Omental fat pad (tissue), 4 donors: Measurements from ENCODE around the gene FGD4. TPM values are rescaled to one million over a fixed set of nuclear protein-coding genes. Genes with fewer than 3 reads are reported as not detected.

Source experiments
- ATAC-seq: fragments of 150-250 bp; one replicate; pipeline ENCODE4 v1.9.1; 2016; ENCODE audit warnings: mild to moderate bottlenecking, moderate library complexity; ENCODE audit not compliant: low FRiP score
- DNase-seq: peaks from one replicate; pipeline ENCODE4 v3.0.0-alpha.2; 2019; ENCODE audit warnings: low spot score
- total RNA-seq, 4 donors: library from RNA; depleted of rRNA; stranded (reverse); fragments of >200 nt; gene quantifications; one replicate each; pipeline ENCODE4 v1.1.0, GENCODE V29; 2016
- TF ChIP-seq, protein P1 (sequence below), 3 donors: fragments of 450-650 bp; IDR thresholded peaks; one replicate each; pipeline ENCODE4 v1.5.1; 2016 to 2017; ENCODE audit warnings: antibody characterized with exemption in 3 of 3, mild to moderate bottlenecking in 3 of 3, moderate library complexity in 2 of 3

FGD4 gene
- total RNA-seq, 4 donors from 2014 or later, result 43.1 to 111 (median 51.5) TPM

DNA sequence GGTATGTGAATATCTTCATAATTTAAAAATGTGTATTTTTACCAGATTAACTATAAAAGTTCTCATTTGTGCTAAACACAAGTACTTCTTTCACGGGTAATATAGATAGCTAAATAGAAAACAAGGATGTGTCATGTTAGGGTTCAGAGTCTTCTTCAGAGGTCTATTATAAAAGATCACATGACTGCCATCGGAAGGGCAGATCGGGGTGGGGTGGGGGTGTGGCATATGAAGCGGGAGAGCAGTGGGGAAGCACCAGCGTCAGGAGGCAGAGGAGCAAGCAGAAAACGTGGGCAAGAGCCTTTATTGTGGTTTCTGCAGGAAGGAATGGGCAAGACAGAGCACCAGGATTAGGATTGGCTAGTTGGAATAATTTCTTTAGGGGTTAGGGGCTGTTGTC is 216.1 kb downstream of the FGD4 start:
- TF ChIP-seq, protein P1, sequence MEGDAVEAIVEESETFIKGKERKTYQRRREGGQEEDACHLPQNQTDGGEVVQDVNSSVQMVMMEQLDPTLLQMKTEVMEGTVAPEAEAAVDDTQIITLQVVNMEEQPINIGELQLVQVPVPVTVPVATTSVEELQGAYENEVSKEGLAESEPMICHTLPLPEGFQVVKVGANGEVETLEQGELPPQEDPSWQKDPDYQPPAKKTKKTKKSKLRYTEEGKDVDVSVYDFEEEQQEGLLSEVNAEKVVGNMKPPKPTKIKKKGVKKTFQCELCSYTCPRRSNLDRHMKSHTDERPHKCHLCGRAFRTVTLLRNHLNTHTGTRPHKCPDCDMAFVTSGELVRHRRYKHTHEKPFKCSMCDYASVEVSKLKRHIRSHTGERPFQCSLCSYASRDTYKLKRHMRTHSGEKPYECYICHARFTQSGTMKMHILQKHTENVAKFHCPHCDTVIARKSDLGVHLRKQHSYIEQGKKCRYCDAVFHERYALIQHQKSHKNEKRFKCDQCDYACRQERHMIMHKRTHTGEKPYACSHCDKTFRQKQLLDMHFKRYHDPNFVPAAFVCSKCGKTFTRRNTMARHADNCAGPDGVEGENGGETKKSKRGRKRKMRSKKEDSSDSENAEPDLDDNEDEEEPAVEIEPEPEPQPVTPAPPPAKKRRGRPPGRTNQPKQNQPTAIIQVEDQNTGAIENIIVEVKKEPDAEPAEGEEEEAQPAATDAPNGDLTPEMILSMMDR (IDR thresholded peaks at IDR 0.05), result no peak
- DNase-seq, result no peak
- ATAC-seq, result no peak

DNA sequence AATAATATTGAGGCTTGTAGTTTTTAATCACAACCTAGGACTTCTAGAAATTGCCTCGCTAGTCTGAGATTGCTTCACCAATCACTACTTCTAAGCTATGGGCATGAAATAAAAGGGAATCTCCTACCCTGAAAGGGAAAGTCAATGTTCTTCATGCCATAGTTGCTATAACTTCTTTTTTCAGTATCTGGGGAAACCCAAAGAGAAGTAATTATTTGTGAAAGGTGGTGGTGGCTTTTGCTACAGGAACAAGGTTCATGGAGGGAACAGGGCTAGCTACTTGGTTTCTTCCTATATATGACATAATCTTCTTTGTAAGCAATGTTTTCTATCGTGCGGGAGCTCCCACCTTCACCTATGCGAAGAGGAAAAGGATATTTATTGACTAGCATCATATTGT is 218.2 kb downstream of the FGD4 start:
- DNase-seq, result no peak
- ATAC-seq, result no peak
- TF ChIP-seq, protein P1 (IDR thresholded peaks at IDR 0.05), result no peak

DNA sequence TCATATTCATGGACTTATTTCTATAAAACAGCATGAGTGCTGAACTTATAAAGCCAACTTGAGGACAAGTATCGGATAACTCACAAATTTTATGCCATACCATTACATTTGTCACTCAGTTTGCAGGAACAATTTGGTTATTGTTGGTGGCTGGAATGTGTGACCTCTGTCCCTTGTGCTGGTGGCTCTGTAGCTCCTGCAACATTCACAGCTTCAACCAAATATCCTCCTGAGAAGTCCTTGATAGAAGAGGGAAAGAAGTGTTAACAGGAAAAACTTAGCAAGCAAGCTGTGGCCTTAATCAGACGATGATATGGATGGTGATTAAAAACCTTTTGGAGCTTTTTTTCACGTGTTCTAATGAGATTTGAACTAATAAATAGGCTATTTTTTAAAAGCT is 218.8 kb downstream of the FGD4 start:
- DNase-seq (no peak), ATAC-seq (no peak)
- TF ChIP-seq, protein P1 (IDR thresholded peaks at IDR 0.05), result no peak

DNA sequence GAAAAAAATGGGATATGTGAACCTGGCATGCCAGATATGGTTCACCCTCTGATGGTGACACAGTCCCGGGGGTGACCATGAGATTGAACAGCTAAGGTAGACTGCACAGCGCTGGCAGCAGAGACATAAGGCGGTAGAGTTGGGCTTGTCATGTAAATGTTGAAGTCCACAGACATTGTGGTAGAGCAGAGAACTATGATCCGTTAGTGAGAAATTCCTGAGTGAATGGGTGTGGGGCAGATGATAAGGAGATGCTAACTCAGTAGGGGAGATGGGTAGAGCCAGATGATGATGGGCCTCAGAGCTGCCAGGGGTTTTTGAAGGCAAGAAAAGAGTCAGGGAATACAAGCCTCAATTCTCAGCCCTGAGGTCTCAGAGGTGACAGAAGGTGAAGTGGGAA is 228.6 kb downstream of the FGD4 start:
- TF ChIP-seq, protein P1 (IDR thresholded peaks at IDR 0.05), result no peak
- DNase-seq, result no peak
- ATAC-seq, result no peak

DNA sequence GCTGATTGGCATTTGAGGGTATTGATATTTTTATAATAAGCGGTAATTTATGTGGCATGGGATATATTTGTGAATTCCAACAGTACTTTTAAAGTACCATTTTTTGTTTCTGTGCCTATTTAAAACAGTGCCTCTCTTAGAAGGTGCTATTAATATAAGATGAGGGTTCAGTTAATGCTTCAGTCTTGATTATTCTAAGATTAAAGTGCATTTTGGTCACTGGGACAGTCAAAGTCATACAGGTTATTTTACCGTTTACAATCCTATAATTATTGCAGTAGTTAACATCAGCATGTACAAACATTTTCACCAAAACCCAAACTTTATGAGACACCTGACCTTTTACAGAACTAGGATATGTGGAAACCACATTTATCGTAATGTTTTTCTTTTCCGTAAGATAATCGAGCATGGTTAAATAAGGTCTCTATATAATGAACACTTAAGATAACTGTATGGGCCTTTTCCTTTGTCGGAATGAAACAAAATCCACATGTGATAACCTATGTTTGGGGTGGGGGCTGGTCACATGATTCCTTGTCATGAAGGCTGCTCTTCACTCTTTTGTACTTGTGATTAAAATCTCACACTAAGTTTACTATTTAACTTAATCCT is 242.0 kb downstream of the FGD4 start:
- ATAC-seq, result no peak
- TF ChIP-seq, protein P1 (IDR thresholded peaks at IDR 0.05), result no peak
- no peak for DNase-seq

DNA sequence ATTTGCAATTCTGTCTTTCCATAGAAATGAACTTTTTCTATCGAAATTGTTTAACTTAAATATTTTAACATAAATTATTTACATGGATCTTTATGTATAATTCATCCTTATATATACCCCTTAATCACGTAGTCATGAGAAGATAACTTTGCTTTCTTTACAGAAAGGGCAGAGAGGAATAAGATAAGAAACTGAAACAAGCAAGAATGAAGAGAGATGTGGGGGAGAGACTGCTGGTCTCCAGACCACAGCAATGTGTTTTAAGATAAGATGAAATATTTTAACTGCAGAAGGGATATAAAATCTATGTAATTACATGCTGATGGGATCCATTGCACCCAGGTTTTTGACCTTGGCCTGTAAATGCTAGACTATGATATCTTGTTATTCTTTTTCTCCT is 245.1 kb downstream of the FGD4 start:
- TF ChIP-seq, protein P1 (IDR thresholded peaks at IDR 0.05), result no peak
- DNase-seq, result no peak
- no peak for ATAC-seq

DNA sequence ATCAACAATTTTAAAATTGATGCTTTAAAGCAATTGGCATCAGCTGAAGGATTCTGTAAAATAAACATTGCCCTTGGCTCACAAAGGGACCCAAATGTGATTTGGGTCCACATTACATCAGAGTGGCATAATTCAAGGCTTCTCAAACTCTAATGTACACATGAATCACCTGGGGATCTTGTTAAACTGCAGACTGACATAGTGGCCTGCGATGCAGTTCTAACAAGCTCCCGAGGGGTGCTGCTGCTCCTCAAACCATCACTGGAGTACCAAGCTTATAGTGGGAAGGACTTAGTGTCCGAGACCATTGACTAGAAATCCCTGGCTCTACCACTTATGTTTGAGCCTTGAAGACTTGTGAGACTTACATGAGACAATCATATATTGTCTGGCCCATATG is 247.9 kb downstream of the FGD4 start:
- TF ChIP-seq, protein P1 (IDR thresholded peaks at IDR 0.05), result no peak
- DNase-seq (no peak), ATAC-seq (no peak)
